ENCODE measurements around the gene TPRA1.

TPRA1 gene

DNA sequence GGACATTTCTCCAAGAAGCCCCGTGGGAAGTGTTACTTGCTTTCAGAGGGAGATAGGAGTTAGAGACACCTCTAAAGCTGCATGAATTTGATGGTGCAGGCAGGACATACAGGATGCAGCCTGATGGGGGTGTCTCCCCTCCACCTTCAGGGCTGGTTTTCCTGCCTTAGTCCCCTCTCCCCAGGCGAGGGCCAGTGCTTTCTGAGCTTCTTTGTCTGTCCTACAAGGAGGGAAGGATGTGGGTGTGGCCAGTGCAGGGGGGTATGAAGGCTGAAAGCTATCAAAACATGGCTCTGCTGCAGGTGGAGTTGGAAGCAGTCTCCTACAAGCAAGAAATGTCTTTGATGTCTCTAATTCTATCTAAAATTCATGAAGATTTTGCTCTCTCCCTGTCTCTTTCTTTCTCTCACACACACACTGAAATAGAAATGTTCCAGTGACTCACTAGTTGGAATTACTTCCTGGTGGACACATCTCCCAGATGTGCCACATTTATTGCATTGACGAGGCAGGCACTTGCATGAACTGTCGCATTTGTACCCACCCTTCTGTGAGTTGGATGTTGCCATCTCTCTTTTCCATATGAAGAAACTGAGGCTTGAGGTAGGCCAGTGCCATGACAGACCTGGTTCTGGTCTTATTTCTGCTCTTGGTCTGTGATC, 24.5 kb upstream of the TPRA1 start:
- TF ChIP-seq, protein P1, sequence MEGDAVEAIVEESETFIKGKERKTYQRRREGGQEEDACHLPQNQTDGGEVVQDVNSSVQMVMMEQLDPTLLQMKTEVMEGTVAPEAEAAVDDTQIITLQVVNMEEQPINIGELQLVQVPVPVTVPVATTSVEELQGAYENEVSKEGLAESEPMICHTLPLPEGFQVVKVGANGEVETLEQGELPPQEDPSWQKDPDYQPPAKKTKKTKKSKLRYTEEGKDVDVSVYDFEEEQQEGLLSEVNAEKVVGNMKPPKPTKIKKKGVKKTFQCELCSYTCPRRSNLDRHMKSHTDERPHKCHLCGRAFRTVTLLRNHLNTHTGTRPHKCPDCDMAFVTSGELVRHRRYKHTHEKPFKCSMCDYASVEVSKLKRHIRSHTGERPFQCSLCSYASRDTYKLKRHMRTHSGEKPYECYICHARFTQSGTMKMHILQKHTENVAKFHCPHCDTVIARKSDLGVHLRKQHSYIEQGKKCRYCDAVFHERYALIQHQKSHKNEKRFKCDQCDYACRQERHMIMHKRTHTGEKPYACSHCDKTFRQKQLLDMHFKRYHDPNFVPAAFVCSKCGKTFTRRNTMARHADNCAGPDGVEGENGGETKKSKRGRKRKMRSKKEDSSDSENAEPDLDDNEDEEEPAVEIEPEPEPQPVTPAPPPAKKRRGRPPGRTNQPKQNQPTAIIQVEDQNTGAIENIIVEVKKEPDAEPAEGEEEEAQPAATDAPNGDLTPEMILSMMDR (IDR thresholded peaks at IDR 0.05): no peak

DNA sequence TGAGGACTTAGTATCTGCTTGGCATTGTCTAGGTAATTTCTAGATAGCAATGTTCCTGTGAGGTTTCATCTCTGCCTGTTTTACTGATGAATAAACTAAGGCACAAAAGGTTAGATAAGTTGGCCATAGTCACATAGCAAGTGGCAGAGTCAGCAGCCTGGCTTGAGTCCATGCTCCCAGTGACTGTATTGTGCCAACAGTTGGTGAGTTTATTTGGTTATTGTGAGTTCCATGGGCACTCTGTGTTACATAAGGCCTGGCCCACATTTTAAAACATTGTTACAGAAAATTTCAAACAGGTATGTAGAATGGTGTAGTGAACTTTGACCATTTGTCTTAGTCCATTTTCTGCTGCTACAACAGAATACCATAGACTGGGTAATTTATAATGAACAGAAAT, 22.9 kb upstream of the TPRA1 start:
- TF ChIP-seq, protein P1 (IDR thresholded peaks at IDR 0.05): no peak

DNA sequence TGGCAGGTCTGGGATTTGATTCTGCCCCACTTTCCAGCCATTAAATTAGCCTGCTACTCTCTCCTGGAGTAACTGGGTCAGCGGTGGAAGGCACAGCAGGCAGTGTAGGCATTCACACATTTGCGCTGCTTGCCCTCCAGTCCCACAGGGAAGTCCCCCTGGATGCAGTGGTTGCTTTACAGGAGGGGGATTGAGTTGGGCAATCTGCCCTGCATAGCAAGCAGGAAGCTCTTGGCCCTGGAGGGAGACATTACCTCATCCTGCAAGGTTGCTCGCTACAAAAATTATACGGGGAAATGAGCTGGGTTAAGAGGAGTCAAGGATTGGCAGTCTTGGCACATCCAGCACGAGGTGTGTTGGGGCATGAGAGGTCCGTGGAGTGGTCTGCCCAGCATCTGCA, 22.4 kb upstream of the TPRA1 start:
- TF ChIP-seq, protein P1 (IDR thresholded peaks at IDR 0.05): no peak

DNA sequence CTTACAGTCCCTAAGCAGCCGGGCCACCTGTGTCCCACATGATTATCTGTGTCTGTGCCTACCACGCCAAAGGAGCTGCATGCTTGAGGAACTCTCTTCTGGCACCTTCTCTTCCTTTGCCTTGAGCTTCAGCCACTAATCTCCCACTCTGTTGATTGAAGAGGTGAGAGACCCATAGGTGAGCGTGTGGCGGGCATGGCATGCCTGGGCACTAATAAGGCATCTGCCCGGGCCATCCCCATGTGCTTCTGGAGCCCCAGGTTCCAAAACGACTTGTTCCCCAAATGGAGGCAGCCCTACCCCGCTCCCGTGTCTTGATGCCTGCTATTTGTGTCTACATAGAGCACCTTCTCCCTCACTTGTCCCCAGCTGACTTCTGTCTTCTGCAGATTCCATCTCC, 20.7 kb upstream of the TPRA1 start:
- TF ChIP-seq, protein P1 (IDR thresholded peaks at IDR 0.05): no peak

DNA sequence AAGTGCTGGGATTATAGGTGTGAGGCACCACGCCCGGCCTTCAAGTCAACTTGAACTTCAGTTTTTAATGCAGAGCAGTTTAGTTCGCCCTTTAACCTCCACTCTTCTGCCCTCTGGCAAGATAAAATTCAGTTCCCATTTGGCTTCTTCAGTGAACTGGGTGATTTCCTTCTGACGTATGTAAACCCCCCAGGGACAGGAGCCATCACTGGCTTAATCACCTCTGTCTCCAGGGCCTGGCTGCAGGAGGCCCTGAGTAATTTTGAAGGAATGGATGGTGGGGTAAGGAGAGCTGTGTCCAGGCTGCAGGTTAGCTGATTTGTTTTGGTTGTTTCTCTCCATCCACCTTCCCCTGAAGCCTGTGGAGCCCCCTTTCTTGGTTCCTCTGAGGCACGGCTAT, 19.6 kb upstream of the TPRA1 start:
- TF ChIP-seq, protein P1 (IDR thresholded peaks at IDR 0.05): no peak

DNA sequence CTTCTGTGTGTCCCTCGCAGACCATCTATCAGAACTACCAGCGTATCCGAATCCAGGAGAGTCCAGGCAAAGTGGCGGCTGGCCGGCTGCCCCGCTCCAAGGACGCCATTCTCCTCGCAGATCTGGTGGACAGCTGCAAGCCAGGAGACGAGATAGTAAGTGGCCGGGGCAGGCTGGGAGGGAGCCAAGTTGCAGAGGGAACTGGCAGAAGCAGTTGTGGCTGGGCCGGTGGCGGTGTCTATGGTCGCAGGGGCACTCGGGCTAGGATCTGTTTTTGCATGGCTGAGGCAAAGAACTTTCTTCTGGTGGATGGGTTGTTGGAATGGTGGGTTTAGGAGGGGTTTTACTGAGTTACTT, 17.8 kb upstream of the TPRA1 start:
- TF ChIP-seq, protein P1 (IDR thresholded peaks at IDR 0.05): no peak

DNA sequence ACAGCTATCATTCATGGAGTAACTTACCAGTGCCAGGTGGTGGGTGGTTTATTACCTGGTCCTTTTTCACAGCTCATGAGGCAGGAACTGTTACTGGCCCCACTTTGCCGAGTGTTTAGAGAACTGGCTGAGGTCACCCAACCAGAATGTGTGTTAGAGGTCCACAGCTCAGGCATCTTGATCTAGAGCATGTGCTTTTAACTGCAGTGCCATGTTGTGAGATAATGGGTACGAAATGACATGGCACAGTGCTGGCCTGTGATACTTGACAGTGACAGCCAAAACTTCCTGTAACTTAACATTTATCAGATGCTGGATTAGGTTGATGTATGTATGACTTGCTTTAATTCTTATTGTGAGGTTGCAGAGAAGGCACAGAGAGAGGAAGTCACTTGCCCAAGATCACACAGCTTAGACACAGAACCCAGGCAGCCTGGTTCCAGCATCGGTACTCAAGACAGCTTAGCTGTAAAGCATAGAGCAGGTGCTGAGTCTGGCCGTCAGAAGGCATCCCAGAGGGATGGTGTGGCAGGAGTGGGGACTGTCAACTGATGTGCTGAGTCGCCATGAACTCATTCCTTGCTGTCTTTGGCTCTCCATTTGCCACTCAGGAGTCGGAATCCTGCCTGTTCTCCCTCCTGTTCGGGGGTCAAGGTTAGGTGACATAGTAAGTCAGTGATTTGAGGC, 17.3 kb upstream of the TPRA1 start:
- TF ChIP-seq, protein P1 (IDR thresholded peaks at IDR 0.05): no peak
